ENCODE data around the gene FES.

GRCh38 chr15:90879730-90880366 is 4.5 kb upstream of the FES start:
- TF ChIP-seq CREB1 (IDR thresholded peaks at IDR 0.05; ENCODE audit: low read depth) = no peak
- no peak for TF ChIP-seq EP300 (IDR thresholded peaks at IDR 0.05; ENCODE audit: borderline replicate concordance)
- TF ChIP-seq, protein P1, sequence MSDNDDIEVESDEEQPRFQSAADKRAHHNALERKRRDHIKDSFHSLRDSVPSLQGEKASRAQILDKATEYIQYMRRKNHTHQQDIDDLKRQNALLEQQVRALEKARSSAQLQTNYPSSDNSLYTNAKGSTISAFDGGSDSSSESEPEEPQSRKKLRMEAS (IDR thresholded peaks at IDR 0.05) = no peak

Measured in Ishikawa (cell line).